A549 (cell line): Measurements from ENCODE around the gene TTC28. TPM values are rescaled to one million over a fixed set of nuclear protein-coding genes. Genes with fewer than 3 reads are reported as not detected.

Source experiments
- ATAC-seq, 2 experiments: fragments of 200-7000 bp in 1 of 2; fragments of >200 bp in 1 of 2; cut with Nextera tagmentation in 1 of 2; cut with Tn5 transposase in 1 of 2; 3 replicates each; pipeline versions ENCODE4 v1.8.0 to v1.9.1; 2018 to 2020; ENCODE audit warnings: mild to moderate bottlenecking in 1 of 2, moderate library complexity in 1 of 2
- CTCF ChIA-PET: fragments of 300-600 bp; sonication (Branson Sonifier 250); formaldehyde crosslinking; extraction: SDS; loops from one replicate; lab custom pipeline; 2021; ENCODE audit warnings: antibody characterized with exemption, inconsistent platforms; lab: Yijun Ruan, JAX
- POLR2A ChIA-PET: fragments of 350-600 bp; formaldehyde crosslinking; extraction: SDS; loops from one replicate; lab custom pipeline; 2021; ENCODE audit warnings: antibody characterized with exemption, inconsistent platforms; lab: Yijun Ruan, JAX
- DNase-seq, 2 experiments: peaks; one replicate each; pipeline versions ENCODE4 v3.0.0 to v3.0.0-alpha.2; 2011 to 2016; ENCODE audit warnings: low read depth in 1 of 2, low spot score in 1 of 2
- FAIRE-seq: peaks from 2 replicates; lab custom pipeline; 2011; peaks lifted over from hg19 to GRCh38; lab: Jason Lieb, UNC
- H3K27ac ChIP-seq, 2 experiments: fragments of >200 bp; sonication (Bioruptor Twin); formaldehyde crosslinking; 3 replicates each; pipeline ENCODE4 v1.5.1; 2016 to 2017
- H3K4me1 ChIP-seq: fragments of >200 bp; sonication (Bioruptor Twin); formaldehyde crosslinking; 3 replicates; pipeline ENCODE4 v1.6.1; 2016
- H3K4me2 ChIP-seq: fragments of >200 bp; sonication (Bioruptor Twin); formaldehyde crosslinking; 3 replicates; pipeline ENCODE4 v1.6.1; 2016
- H3K4me3 ChIP-seq: fragments of >200 bp; sonication (Bioruptor Twin); formaldehyde crosslinking; 3 replicates; pipeline ENCODE4 v1.5.1; 2016
- H3K9me3 ChIP-seq: fragments of >200 bp; sonication (Bioruptor Twin); formaldehyde crosslinking; 3 replicates; pipeline ENCODE4 v1.6.1; 2016
- CBX8 ChIP-seq: fragments of 200-600 bp; sonication (generic); IDR thresholded peaks from 2 replicates; pipeline ENCODE4 v1.6.1; 2016
- CEBPB ChIP-seq, 2 experiments: fragments of >200 bp in 1 of 2; sonication (Bioruptor Twin) in 1 of 2; formaldehyde crosslinking in 1 of 2; IDR thresholded peaks; 2 replicates each; pipeline ENCODE4 v1.6.1; 2012 to 2016
- CHD2 ChIP-seq: fragments of 150-350 bp; IDR thresholded peaks from 2 replicates; pipeline ENCODE4 v1.6.1; 2014; ENCODE audit warnings: low read length; ENCODE audit not compliant: partially characterized antibody
- CHD4 ChIP-seq: fragments of 200-600 bp; sonication (generic); IDR thresholded peaks from 2 replicates; pipeline ENCODE4 v1.6.1; 2016; ENCODE audit warnings: antibody characterized with exemption, mild to moderate bottlenecking, borderline replicate concordance
- EP300 ChIP-seq, 2 experiments: fragments of >200 bp; sonication (Bioruptor Twin); formaldehyde crosslinking; IDR thresholded peaks; 2 replicates in 1 of 2; 3 replicates in 1 of 2; pipeline ENCODE4 v1.6.1; 2016 to 2017
- ESRRA ChIP-seq: fragments of 150-350 bp; IDR thresholded peaks from 2 replicates; pipeline ENCODE4 v1.6.1; 2014; ENCODE audit warnings: mild to moderate bottlenecking, low read length, borderline replicate concordance
- FOSL2 ChIP-seq, 2 experiments: fragments of 450-650 bp in 1 of 2; fragments of >200 bp in 1 of 2; sonication (Bioruptor Twin) in 1 of 2; formaldehyde crosslinking; IDR thresholded peaks; 2 replicates each; pipeline versions ENCODE4 v1.5.0 to v1.6.1; 2016 to 2020; ENCODE audit warnings: mild to moderate bottlenecking in 1 of 2, moderate library complexity in 1 of 2
- GATA3 ChIP-seq: IDR thresholded peaks from 2 replicates; pipeline ENCODE4 v1.6.1; 2012; ENCODE audit warnings: borderline replicate concordance
- HEYL ChIP-seq: fragments of 250-450 bp; sonication (Bioruptor Pico); IDR thresholded peaks from 2 replicates; pipeline ENCODE4 v1.8.0; 2021; ENCODE audit warnings: mild to moderate bottlenecking, moderate library complexity
- HOXA7 ChIP-seq: fragments of 250-450 bp; sonication (Bioruptor Pico); IDR thresholded peaks from 2 replicates; pipeline ENCODE4 v1.5.0; 2020; ENCODE audit warnings: mild to moderate bottlenecking, moderate library complexity
- HOXB13 ChIP-seq: fragments of 250-450 bp; sonication (Bioruptor Pico); IDR thresholded peaks from 2 replicates; pipeline ENCODE4 v1.5.0; 2020; ENCODE audit warnings: low read depth, mild to moderate bottlenecking, moderate library complexity
- KDM1A ChIP-seq: fragments of 200-600 bp; sonication (generic); IDR thresholded peaks from 2 replicates; pipeline ENCODE4 v1.6.1; 2016; ENCODE audit warnings: low read depth, mild to moderate bottlenecking
- MYC ChIP-seq: IDR thresholded peaks from 2 replicates; pipeline ENCODE4 v1.6.1; 2012; ENCODE audit warnings: mild to moderate bottlenecking, inconsistent platforms, low read length, improper control_type of control experiment, borderline replicate concordance
- NPAS2 ChIP-seq: fragments of 250-450 bp; sonication (Bioruptor Pico); IDR thresholded peaks from 2 replicates; pipeline ENCODE4 v1.8.0; 2022; ENCODE audit warnings: mild to moderate bottlenecking, moderate library complexity, borderline replicate concordance
- NR3C1 ChIP-seq: fragments of >200 bp; sonication (Bioruptor Twin); formaldehyde crosslinking; IDR thresholded peaks from 3 replicates; pipeline ENCODE4 v1.6.1; 2017
- POLR2AphosphoS2 ChIP-seq: conservative IDR thresholded peaks from 2 replicates; pipeline ENCODE4 v1.6.1; 2012; ENCODE audit warnings: low read length, improper control_type of control experiment, inconsistent platforms
- RAD21 ChIP-seq, 2 experiments: fragments of >200 bp in 1 of 2; sonication (Bioruptor Twin) in 1 of 2; formaldehyde crosslinking in 1 of 2; IDR thresholded peaks in 1 of 2; conservative IDR thresholded peaks in 1 of 2; 2 replicates in 1 of 2; 3 replicates in 1 of 2; pipeline ENCODE4 v1.6.1; 2012 to 2018; ENCODE audit warnings: inconsistent platforms in 1 of 2
- RCOR1 ChIP-seq: fragments of 150-350 bp; IDR thresholded peaks from 2 replicates; pipeline ENCODE4 v1.6.1; 2014; ENCODE audit warnings: antibody characterized with exemption, low read length, low read depth
- SREBF2 ChIP-seq: fragments of 450-650 bp; IDR thresholded peaks from 2 replicates; pipeline ENCODE4 v1.6.1; 2014; ENCODE audit warnings: mild to moderate bottlenecking, moderate library complexity
- TFCP2L1 ChIP-seq: fragments of 250-450 bp; sonication (Bioruptor Pico); IDR thresholded peaks from 2 replicates; pipeline ENCODE4 v1.5.0; 2021; ENCODE audit warnings: mild to moderate bottlenecking
- ZC3H11A ChIP-seq: fragments of 450-650 bp; IDR thresholded peaks from 2 replicates; pipeline ENCODE4 v1.6.1; 2014; ENCODE audit warnings: antibody characterized with exemption, mild to moderate bottlenecking
- ZFP36 ChIP-seq: fragments of 450-650 bp; IDR thresholded peaks from 2 replicates; pipeline ENCODE4 v1.6.1; 2014; ENCODE audit warnings: borderline replicate concordance; ENCODE audit not compliant: partially characterized antibody
- WGBS: methylation state at CpG from one replicate; pipeline ENCODE4 v1.1.6; 2017; ENCODE audit errors: missing lambda C conversion rate; 5-methylcytosine and 5-hydroxymethylcytosine counted together
- polyA plus RNA-seq, 4 experiments: library from polyadenylated mRNA; depleted of rRNA in 3 of 4; stranded (reverse); fragments of >200 nt; fragmentation: RNase III in 1 of 4; extraction: RNeasy Plus Mini Kit Qiagen cat#74134 plus additional on column Dnase treatment in 1 of 4; gene quantifications; 2 replicates in 3 of 4; 3 replicates in 1 of 4; pipeline ENCODE4 v1.2.3, GENCODE V29; 2011 to 2017
- TF ChIP-seq, protein P1 (sequence below): IDR thresholded peaks from 2 replicates; pipeline ENCODE4 v1.6.1; 2012
- TF ChIP-seq, protein P2 (sequence below): fragments of >200 bp; sonication (Bioruptor Twin); formaldehyde crosslinking; IDR thresholded peaks from 3 replicates; pipeline ENCODE4 v1.6.1; 2016

Gene TTC28
- polyA plus RNA-seq, 2 of the 4 experiments (the other 2 are of a cell fraction): 2.6 to 3.8 TPM

DNA sequence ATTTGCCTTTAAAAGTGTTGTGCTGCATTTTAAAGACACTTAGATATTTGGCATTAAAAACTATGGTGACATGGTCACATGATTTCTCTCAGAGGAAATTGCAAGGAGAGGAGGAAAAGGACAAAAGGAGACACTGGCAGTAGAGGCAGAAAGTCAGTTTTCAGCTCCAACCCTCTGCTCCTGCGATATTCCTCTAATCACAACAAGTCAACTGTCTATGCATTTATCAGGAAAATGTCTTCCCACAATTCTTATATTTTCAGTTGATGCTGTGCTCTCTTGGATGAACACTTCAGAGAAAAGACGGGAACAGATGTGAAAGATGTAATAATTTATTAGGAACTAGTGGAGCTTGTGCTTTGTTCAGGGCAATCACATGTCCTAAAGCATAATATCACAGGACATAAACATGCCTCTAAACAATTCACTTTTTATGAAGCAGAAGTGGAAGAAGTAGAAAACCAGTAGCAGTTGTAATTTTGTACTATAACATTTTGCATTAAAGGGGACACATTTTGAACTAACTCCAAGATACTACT, 419.8 kb downstream of the TTC28 start:
- WGBS: 90% methylated on average over 2 of the region's 2 CpGs
- ChIA-PET CTCF (no interaction called here), POLR2A (no interaction called here)
- FAIRE-seq (no peak), DNase-seq (no peak), ATAC-seq (no peak)
- no peak overlapping the region for H3K4me2 ChIP-seq
- no peaks in the 10 kb centered on the region for H3K4me1 ChIP-seq
- H3K27ac ChIP-seq: no peak overlapping the region
- 0 out of 3 replicates have a peak, but pooled peaks cover 3% of the 10 kb centered on the region for H3K9me3 ChIP-seq
- no peak overlapping the region for H3K4me3 ChIP-seq
- TF ChIP-seq CBX8: no peak

DNA sequence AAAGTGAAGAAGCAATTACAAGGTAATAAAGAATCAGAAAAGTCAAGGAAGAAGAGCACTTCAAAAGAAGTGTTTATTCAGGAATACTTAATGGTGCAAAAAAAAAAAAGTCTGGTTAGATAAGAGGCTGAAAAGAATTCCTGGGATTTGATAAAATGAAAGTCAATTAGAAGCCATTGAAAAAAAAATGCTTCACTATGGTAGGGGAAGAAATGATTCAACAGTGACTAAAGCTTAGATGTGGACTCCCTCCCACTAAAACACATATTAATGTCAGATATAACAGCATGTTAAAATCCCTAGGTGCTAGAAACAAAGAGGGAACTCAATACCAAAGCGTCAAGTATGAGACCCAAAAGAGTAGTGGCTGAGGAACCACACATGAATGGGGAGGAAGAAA, 425.2 kb downstream of the TTC28 start:
- no peak overlapping the region for H3K27ac ChIP-seq
- H3K4me3 ChIP-seq: no peak overlapping the region
- no peak overlapping the region for H3K4me2 ChIP-seq
- ATAC-seq: no peak
- ChIA-PET CTCF (interaction anchor here (1.3 to 2.1 kb wide), 2 partner anchors 10 to 12 kb away, joined by 3 to 6 read pairs; no protein-coding TSS in a partner anchor), POLR2A (no interaction called here)
- H3K9me3 ChIP-seq: 0 out of 3 replicates have a peak, but pooled peaks cover 3% of the 10 kb centered on the region
- TF ChIP-seq, protein P1, sequence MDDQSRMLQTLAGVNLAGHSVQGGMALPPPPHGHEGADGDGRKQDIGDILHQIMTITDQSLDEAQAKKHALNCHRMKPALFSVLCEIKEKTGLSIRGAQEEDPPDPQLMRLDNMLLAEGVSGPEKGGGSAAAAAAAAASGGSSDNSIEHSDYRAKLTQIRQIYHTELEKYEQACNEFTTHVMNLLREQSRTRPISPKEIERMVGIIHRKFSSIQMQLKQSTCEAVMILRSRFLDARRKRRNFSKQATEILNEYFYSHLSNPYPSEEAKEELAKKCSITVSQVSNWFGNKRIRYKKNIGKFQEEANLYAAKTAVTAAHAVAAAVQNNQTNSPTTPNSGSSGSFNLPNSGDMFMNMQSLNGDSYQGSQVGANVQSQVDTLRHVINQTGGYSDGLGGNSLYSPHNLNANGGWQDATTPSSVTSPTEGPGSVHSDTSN: no peak
- no peak for TF ChIP-seq NR3C1
- no peak for TF ChIP-seq RAD21 (conservative IDR thresholded peaks at IDR 0.05 in 1 of 2, IDR thresholded peaks at IDR 0.05 in 1 of 2)
- TF ChIP-seq KDM1A: no peak
- TF ChIP-seq GATA3: no peak
- TF ChIP-seq TFCP2L1: no peak
- TF ChIP-seq NPAS2: no peak
- TF ChIP-seq SREBF2: no peak
- TF ChIP-seq CHD4: no peak
- no peak for TF ChIP-seq ESRRA
- no peak for TF ChIP-seq ZC3H11A
- no peak for TF ChIP-seq CEBPB (IDR thresholded peaks at IDR 0.05)
- TF ChIP-seq, protein P2, sequence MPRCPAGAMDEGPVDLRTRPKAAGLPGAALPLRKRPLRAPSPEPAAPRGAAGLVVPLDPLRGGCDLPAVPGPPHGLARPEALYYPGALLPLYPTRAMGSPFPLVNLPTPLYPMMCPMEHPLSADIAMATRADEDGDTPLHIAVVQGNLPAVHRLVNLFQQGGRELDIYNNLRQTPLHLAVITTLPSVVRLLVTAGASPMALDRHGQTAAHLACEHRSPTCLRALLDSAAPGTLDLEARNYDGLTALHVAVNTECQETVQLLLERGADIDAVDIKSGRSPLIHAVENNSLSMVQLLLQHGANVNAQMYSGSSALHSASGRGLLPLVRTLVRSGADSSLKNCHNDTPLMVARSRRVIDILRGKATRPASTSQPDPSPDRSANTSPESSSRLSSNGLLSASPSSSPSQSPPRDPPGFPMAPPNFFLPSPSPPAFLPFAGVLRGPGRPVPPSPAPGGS: no peak
- no peak for TF ChIP-seq FOSL2 (IDR thresholded peaks at IDR 0.05)
- no peak for TF ChIP-seq FOSL2 (CRISPR knock-in tag; IDR thresholded peaks at IDR 0.05)
- TF ChIP-seq CHD2: no peak
- TF ChIP-seq MYC: no peak
- no peak for TF ChIP-seq HEYL
- TF ChIP-seq HOXB13 (CRISPR knock-in tag): no peak
- TF ChIP-seq RCOR1: no peak
- no peak for TF ChIP-seq CBX8
- no peak for FAIRE-seq
- WGBS: 92% methylated on average over 1 of the region's 1 CpG
- H3K4me1 ChIP-seq: 0 out of 3 replicates have a peak, but pooled peaks cover 3% of the 10 kb centered on the region
- DNase-seq: no peak

DNA sequence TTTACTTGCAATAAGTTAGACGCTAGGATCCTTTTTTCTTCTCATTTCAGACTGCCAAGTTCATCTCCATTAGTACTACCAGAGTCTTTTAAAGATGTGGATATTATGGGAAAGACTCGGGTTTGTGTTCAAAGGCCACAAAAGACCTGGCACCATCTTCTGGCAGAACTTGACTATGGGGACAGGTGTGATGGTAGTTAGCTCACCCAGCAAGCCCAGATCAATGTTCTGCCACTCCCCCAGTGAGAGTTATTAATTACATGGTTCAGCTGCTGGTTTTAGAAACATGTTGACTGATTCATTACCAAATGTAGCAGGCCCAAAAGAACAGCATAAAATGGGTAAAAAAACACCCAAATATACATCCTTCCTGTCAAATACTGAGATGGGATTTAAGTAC, 427.1 kb downstream of the TTC28 start:
- H3K27ac ChIP-seq: no peak overlapping the region
- 0 out of 3 replicates have a peak, but pooled peaks cover 3% of the 10 kb centered on the region for H3K9me3 ChIP-seq
- ATAC-seq (no peak), DNase-seq (no peak), FAIRE-seq (no peak)
- WGBS: 89% methylated on average over 2 of the region's 2 CpGs
- TF ChIP-seq EP300 (IDR thresholded peaks at IDR 0.05) (no peak), ZFP36 (no peak), HOXA7 (CRISPR knock-in tag) (no peak), POLR2AphosphoS2 (no peak), NPAS2 (no peak), KDM1A (no peak)
- H3K4me3 ChIP-seq: no peak overlapping the region
- CTCF ChIA-PET: interaction anchor here (1.0 to 2.1 kb wide), 3 partner anchors 8 to 576 kb away, joined by 3 to 6 read pairs (median 3); no protein-coding TSS in a partner anchor
- POLR2A ChIA-PET: no interaction called here
- H3K4me2 ChIP-seq: no peak overlapping the region
- H3K4me1 ChIP-seq: 0 out of 3 replicates have a peak, but pooled peaks cover 3% of the 10 kb centered on the region
